Pericardium fibroblast (primary cell): Measurements from ENCODE around the gene SCARF2. TPM values are rescaled to one million over a fixed set of nuclear protein-coding genes. Genes with fewer than 3 reads are reported as not detected.

Experiments
- total RNA-seq: library from RNA; depleted of rRNA; stranded (reverse); fragments of >200 nt; gene quantifications from 2 replicates; pipeline ENCODE4 v1.2.3, GENCODE V29; 2015

The SCARF2 gene, protein sequence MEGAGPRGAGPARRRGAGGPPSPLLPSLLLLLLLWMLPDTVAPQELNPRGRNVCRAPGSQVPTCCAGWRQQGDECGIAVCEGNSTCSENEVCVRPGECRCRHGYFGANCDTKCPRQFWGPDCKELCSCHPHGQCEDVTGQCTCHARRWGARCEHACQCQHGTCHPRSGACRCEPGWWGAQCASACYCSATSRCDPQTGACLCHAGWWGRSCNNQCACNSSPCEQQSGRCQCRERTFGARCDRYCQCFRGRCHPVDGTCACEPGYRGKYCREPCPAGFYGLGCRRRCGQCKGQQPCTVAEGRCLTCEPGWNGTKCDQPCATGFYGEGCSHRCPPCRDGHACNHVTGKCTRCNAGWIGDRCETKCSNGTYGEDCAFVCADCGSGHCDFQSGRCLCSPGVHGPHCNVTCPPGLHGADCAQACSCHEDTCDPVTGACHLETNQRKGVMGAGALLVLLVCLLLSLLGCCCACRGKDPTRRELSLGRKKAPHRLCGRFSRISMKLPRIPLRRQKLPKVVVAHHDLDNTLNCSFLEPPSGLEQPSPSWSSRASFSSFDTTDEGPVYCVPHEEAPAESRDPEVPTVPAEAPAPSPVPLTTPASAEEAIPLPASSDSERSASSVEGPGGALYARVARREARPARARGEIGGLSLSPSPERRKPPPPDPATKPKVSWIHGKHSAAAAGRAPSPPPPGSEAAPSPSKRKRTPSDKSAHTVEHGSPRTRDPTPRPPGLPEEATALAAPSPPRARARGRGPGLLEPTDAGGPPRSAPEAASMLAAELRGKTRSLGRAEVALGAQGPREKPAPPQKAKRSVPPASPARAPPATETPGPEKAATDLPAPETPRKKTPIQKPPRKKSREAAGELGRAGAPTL
- 42.2 and 55.3 TPM in 2 replicates for total RNA-seq

DNA sequence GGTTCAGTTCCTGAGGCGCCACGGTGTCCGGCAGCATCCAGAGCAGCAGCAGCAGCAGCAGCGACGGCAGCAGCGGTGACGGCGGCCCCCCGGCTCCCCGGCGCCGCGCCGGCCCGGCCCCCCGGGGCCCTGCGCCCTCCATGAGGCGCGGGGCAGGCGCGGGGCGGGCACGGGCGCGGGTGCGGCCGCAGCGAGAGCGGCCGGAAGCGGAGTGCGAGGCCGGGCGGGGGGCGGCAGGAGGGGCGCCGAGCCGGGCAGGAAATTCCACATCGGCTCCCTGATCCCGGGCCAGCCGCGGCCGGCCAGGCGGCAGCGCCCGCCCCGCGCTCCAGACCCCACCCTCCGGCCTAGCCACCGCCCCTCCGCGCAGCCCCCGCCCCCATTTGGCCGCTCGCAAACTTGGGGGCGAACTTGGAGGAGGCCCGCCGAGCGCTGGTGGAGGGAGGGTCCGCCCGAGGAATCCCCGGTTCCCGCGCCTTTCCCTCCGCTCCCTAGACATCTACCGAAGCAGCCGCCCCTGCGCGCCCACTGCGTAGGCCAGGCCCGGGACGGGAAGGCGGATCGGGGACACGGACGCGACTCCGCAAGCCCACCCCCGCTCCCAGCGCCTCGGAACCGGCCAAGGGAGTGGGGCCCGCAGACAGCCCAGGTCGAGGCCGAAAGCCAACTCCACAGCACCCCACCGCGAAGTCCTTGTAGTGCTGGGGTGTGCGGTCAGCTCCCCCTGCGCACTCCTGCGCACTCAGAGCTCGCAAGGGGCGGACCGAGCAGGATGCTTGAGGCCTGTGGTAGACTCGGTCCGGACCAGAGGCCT lies at the start of gene SCARF2:
SCARF2 (minus strand) TSS at position 213 of the 814 bp plus-strand sequence; CDS start at position 142, 71 bp downstream.

DNA sequence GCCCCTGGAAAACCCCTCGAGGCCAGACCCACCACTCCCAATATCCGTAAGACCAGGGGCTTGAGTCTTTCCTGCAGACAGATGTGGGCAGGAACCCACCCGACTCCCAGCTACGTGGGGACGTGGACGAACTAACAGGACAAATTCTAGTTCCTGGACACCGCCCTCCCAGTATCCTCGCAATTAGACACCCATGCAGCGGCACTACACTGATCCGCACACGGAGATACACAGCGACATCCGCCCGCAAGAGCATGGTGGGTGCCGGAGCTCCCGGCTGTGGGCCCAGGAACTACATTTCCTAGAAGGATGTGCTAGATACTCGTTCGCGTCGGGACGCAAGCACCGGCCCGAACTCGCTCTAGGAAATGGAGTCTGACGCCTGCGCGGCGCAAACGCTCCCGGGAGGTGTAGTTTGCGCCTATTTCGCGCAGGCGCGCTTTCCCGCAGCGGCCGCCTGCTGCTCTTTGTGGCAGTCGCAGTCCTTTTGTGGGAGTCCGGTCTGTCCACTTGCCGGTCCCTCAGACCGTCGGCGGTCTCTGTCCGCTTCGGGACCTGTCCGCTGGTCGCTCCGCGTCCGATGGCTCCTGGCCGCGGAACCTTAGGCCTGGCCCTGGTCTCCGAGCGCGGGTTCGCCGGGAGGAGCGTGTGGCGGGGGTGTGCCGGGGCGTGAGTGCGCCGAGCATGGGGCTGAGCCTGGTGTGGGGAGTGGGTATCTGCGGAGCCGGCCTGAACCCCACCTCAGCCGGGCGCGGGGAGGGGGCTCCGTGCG lies 43.7 kb downstream of the SCARF2 start, which contains the start of gene ZNF74:
ZNF74 (plus strand) TSS at position 447 of the 772 bp plus-strand sequence. CDS start 478 bp downstream, outside the sequence.

Other genes with a start within 250 kb of the SCARF2 start
- 1.2 and 2.6 TPM in 2 replicates for gene RTN4R, start 169.5 kb downstream of the SCARF2 start, total RNA-seq
- 76.2 and 86.2 TPM in 2 replicates for gene DGCR6L, start 117.8 kb downstream of the SCARF2 start, total RNA-seq
- gene ZNF74, start 43.7 kb downstream of the SCARF2 start, total RNA-seq = 8.5 and 34.0 TPM in 2 replicates
- 23.1 and 29.9 TPM in 2 replicates for gene KLHL22, start 58.0 kb upstream of the SCARF2 start, total RNA-seq
- gene MED15, start 69.8 kb upstream of the SCARF2 start, total RNA-seq = 26.3 and 40.6 TPM in 2 replicates